ENCODE measurements around the gene SYK.

SYK gene

DNA sequence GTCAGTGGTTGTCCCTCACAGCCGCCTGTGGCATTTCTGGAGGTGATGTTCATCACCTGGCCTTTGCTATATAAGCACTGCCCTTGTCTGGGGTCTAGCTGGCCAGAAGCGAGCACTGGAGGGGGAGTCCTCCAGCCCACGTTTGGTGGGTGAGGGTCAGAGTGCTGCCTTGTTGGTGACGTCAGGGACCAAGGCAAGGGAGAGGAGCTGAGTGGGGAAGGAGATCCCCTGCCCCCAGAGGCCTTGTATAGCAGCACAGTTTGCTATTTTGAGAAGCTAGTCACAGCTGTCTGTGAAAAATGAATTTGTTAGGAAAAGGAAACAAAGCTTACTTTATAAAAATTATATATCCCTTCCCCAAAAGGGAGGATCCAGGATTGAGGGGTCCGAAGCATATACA, 49.8 kb downstream of the SYK start:
- no peak for DNase-seq (ENCODE audit: low spot score)

DNA sequence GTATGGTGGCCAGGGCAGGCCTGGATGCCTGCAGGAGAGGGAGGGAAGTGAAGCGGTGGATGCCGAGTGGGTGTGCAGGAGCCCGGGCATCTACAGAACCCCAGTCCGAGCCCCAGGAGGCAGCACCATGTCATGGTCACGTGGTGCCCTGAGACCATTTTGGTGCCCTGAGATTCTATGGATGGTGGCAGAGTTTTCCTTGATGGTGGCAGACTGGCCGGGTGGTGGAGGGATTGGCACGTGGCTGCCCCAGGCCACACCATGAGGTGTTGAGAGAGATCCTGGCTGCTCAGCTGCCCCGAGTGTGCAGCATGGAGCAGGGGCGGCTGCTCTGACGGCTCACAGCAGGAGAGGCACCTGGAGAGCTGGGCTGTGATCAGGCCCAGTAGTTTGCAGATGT, 52.3 kb downstream of the SYK start:
- DNase-seq (ENCODE audit: low spot score) = no peak

DNA sequence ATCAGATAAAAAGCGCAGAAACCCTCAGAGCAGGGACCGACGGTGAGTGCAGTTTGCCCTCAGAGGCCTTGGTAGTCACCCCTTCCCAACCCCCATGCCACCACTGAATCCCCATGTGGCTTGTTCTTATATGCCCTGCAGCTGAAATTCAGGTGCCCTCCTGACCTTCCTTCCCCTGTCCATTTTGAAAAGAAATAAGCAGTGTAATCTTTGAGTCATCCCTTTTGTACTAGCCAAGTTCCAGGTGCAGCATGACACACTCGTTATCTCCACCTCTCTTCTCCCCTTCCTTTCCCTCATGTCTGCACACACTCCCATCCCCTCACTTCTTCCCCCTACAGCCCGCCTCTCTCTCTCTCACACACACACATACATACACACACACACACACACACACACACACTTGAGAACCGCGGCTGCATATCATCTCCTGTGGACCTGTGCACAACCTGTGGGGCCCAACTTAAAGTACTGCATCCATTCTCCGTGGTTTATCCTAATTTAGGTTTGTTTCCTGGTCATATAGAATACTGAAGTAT, 53.1 kb downstream of the SYK start:
- no peak for DNase-seq (ENCODE audit: low spot score)

DNA sequence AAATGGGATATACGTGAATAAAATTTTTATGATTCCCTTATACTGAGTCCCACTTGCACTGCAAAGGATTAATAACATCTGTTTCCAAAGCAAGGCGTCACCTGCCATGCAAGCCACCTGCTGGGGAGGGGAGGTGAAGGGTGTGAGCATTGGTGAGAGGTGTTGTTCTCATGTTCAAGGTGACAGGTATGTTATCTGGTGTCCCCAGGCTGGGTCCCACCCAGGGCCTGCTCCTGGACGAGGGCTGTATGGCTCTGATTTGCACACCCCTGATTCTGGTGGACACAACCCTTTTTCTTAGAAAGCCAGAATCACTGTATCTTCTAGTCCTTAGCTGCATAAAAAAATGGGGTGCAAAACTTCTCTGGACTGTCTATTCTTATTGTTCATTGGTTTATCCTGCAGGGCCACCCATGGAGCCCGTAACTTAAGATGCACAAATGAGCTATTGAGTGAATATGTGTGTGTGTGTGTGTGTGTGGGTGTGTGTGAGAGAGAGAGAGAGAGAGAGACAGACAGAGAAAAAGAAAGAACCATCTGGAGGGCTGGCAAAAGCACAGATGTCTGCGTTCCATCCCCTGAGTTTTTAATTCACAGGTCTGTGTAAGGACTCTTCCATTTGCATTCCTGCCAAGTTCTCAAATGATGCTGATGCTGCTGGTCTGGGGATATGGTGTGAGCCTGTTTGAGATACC, 53.7 kb downstream of the SYK start:
- no peak for DNase-seq (ENCODE audit: low spot score)

DNA sequence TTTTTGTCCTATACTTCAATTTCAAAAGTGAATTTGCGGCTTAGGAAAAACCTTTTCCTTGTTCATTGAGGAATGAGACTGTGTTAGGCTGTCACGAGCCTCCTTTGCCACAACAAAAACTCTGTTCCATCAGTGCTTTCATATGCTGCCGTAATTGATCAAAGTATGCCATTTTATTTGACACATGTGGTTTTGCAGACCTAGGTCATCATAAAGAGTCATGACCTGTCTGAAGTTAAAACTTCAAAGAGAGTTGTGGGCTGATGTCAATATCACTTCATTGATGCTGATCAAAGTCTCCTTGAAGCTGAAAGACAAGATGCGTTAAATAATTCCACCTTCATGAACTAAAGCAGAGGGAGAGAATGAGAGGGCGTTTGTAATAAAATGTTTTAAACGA, 55.5 kb downstream of the SYK start:
- no peak for DNase-seq (ENCODE audit: low spot score)

DNA sequence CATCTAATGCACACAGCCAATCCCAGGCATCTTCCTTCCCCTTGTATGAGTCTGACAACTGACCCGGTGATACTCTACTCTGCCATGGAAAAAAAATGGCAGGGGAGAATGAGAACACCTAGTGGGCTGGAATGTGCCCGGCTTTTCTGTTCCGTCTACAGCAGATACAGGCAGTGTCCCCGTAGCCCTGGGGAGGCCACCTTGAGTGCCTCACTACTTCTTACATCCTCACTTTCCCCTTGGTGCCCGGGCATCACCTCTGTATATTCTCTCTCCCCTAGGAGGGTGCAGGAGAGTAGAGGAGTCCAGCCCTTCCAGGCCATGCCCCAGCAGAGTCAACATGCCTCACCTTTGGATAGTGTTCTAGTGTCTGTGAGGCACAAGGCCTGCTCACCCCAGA, 56.2 kb downstream of the SYK start:
- DNase-seq (ENCODE audit: low spot score) = no peak

DNA sequence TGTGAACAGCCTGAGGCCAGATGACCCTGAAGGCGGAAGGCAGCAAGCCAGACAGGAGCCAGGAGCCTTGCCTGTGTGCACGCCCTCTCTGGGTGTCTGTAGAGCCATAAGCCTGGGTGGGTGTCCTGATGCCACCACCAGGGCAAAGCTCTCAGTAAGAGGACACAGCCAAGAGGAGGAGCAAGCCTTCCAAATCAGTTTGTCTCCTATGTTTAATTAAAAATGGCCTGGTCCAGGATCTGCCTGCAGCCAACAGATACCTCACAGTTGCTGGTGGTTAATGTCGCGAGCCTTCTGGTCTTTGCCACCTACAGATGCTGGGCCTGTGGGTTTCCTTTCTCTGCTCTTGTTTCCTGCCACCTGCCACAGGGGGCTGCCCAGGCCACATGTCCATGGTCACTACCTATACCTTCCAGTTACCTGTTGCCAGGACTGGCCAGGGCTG, 56.9 kb downstream of the SYK start:
- no peak for DNase-seq (ENCODE audit: low spot score)

DNA sequence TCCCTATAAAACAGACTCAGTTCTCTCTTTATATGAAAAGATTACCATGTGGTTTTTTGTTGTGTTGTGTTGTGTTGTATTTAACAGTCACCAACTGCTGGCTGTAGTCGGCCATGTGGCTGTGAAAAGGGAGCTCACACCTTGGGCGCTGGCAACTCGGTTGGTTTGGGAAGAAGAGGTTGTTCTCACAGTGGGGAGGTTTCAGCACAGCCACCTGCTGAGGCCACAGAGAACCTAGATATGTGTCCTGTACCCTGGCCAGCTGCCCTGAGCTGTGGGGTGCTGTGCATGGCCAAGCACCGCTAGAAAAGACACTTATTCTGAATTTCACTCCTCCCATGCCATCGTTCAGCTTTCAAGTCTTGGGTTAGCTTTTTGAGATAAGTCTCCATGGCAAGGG, 58.8 kb downstream of the SYK start:
- no peak for DNase-seq (ENCODE audit: low spot score)

DNA sequence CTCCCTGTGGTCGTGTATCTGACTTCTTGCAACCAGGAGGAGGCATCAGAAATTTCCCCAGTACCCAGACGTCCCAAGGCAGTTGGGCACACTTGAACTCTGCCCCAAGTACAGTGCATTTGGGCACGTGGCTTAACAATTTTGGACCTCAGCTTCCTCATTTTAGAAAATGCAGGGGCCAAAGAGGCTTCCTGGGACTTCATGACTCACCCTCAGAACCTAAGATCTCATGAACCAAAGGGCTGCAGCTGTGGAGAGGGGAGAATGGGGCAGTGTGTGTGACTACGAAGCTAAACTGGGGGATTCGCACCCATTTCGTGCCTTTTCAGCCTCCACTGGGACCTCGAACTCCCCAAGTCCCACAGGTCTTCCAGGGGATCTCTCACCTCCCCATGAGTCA, 59.2 kb downstream of the SYK start:
- no peak for DNase-seq (ENCODE audit: low spot score)

DNA sequence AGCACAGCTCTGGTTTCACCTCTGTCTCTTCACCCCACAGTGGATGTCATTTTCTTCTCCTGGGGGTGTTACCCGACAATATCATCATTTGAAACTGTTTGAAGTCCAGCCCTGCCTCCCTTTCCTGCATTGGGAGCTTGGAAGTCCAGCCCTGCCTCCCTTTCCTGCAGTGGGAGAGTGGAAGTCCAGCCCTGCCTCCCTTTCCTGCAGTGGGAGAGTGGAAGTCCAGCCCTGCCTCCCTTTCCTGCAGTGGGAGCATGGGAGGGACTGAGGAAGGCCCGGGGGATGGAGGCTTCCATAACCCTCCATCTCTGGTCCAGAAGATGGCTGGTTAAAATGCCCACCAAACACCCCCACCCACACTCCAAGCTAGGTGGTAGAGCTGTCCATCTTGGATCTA, 59.8 kb downstream of the SYK start:
- DNase-seq (ENCODE audit: low spot score) = no peak

DNA sequence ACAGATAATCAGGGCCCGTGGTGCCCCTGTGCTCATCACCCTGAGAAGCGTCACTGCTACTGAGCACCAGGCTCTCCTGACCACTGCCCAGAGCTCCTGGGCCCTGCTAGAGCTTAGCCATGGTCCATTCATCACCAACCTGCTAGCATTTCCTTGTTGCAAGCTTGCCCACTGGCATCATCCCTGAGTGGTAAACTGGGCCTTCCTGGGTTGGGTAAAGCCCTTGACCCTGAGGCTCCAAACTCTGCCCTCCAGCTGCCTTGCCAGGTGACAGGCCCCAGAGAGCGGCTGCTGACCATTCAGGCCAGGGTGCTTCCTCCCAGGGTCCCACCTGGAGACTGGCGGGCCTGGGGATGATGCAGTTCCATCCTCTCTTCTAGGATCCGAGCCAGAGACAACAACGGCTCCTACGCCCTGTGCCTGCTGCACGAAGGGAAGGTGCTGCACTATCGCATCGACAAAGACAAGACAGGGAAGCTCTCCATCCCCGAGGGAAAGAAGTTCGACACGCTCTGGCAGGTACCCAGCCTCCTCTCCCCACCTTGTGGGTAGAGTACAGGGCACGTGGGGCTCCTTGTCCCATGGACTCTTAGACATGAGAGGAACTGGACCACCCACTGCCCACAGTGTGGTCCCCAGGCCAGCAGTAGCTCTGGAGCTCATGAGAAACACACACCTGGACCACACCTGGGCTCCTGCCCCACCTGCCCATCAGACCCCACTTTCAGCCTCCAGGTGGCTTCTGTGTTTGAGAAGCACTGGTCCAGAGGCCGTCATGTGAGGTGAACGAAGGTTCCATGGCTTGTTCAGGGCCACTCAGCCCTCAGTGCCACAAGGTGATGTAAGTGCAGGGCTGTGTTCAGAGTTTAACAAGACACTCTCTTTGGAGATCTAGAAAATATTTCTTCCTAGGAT, 60.5 kb downstream of the SYK start:
- DNase-seq (ENCODE audit: low spot score) = no peak

DNA sequence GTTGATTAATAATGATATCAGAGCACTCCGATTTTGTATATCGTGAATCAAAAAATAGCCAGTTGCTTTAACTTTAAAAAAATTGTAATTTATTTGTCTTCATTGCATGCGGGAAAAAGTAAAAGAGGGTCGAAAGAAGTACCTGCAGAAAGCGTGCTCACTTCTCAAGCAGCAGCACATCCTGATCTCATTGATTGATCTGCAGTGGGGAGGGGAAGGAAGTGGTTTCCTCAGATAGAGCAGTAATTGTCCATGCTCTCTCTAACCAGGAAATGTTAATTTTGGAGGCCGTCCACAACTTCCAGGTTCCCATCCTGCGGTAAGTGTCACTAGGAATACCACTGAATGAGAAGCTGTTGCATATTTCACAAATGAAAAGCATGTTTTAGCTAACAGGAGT, 63.2 kb downstream of the SYK start:
- no peak for DNase-seq (ENCODE audit: low spot score)

DNA sequence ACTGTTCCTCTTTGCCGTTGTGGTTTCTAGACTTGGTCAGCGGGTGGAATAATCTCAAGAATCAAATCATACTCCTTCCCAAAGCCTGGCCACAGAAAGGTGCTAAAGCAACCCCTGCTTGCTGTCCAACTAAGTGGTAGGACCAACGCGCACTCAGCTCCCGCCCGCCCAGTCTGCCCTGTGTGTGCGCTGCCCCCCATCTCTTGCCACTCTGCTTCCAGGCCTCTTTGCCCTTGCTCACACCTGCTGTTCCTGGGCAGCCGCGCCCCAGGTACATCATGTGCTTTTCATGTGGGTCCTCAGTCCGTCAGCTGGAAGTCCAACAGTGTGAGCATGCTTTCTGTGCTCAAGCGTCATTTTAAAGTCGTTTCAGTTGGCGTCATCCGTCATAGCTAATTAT, 65.5 kb downstream of the SYK start:
- no peak for DNase-seq (ENCODE audit: low spot score)

DNA sequence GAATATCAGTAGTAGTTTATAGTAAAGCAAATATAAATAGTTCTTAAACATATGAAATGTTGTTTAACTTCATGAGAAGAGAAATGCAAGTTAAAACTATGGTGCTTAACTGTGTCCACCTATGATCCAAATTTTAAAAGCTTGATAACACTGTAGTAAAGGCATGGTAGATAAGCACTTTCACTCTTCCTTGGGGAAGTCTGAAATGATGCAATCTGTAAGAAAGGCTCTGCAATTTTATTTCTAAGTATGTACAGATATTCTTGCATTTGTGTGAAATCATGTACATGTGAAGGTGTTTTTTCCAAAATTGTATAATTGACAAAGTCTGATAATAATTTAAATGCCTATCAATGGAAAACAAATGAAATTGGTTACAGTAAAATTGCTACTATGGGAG, 66.9 kb downstream of the SYK start:
- DNase-seq (ENCODE audit: low spot score) = no peak

DNA sequence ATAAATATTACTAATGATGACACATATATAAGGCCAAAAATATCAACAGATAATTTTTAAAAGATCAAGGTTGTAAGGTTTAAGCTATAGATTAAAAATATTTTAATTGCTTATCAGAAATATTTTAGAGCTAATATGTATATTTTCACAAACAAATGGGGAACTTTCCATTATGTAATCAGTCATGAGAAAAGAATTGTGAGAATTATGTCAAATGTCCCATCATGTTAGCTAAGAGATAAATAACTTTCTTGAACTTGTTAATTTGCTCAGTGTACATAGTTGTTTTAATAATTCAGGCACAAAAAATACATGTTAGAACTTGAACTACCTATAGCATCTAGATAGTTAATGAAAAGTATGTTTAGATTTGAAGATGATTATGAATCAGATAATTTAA, 67.7 kb downstream of the SYK start:
- no peak for DNase-seq (ENCODE audit: low spot score)

DNA sequence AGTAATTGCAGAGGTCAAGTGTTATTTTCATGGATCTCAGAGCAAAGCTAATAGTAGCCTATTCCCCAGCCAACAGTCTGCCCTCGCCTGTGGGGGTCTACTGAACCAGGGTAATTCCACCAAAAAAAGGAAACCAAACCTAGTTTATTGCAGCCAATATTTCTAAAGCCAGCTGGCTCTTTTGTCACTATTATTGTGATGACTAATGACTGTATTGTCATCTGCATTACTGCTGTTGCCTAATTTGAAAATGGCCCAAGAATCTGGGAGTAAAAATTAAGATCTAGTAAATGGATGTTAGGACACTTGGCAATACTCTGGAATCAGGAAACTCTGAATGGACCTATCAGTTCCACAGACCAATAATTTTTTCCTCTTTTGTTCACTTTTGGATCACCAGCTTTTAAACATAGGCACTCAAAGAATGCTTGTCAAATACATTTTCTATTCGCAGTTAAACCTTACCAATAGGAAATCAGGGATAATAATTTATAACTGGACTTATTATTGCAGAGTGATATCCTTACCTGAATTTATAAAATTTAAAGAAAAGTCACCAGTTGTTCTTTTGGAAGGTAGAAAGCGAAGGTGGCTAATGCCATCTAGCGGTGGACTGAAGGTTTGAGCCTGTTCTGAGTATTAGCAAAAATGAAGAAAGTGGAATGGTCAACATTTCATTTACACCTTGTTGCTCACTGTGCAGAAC, 69.2 kb downstream of the SYK start:
- peak; percentile 49 for DNase-seq (ENCODE audit: low spot score)

DNA sequence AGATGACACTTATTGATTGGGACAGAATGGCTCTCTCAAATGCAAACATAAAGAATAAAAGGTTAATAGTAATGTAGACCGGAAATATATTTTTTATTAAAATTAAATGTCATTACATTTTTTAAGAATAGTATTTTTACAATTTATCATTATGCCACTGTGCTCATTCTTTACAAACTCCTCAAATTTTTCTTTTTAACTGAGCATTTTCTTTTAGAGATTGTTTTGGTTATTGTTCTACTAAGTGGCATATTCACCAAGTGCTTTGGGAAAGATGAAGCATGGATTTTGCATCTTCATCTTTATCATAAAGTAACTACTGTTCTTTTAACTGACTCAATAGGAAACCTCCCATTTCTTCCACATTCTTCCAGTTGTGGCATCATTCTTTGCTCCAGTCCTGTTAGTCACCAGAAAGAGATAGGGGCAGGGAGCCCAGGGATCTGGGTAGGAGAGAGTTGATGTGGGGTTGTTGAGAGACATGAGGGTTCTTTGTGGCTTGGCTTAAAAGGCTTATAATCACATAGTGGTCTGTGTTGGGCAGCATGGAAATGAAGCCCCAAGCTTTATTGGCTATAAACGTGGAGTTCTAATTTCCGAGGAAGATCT, 69.8 kb downstream of the SYK start:
- no peak for DNase-seq (ENCODE audit: low spot score)

DNA sequence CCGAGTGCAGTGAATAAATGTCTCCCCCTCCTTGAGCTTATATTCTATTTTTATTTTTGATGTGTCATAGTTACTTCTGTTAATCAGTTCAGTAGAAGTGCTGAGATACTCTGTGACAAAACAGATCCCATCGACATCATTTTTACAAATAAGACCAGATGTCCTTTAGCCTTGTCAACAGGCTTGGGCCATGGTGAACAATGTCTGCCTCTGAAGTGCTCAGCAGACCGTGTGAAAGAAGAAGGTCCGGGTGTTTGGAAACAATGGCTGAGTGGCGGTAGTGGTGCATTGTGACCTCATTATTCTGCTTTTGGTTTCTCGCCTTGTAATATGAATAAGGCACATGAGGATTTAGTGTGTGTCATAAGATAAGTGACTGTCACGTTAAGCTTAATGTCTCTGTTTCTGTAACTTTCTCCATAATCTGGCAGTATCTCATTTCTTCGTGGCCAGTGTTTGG, 71.2 kb downstream of the SYK start:
- no peak for DNase-seq (ENCODE audit: low spot score)

DNA sequence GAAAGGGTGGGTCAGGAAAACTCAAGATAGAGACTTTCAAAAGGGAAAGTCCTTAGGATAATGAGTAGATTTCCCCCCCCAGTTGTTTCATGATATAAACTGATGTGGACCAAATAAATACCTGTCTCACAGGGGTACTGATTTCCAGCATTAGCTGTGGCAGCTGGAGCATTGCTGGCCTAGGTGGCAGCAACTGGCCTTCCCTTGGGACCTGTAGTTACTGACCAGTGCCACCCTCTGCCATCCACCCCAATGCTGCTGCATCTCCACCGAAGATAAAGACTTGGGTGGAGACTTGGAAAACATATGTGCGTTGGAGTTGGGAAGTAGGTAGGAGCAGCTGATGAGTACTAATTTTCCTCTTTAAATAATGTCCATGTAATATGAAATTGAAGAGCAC, 71.8 kb downstream of the SYK start:
- DNase-seq (ENCODE audit: low spot score) = no peak

DNA sequence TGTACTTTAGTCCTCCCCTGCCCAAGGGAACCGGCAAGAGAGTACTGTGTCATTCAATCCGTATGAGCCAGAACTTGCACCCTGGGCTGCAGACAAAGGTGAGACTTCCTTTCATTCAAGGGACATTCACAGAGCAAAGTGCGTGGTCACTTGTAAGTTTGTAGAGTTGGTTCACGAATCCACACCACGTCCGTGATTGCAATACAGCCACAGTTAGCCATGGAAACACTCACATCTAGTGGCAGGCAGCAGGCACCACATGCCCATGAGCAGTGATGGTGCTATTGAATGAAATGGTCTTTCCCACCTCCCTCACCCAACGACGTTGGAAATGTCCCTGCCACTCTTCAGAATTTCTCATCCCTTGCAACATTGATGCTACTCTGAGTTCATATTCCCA, 72.6 kb downstream of the SYK start:
- no peak for DNase-seq (ENCODE audit: low spot score)

DNA sequence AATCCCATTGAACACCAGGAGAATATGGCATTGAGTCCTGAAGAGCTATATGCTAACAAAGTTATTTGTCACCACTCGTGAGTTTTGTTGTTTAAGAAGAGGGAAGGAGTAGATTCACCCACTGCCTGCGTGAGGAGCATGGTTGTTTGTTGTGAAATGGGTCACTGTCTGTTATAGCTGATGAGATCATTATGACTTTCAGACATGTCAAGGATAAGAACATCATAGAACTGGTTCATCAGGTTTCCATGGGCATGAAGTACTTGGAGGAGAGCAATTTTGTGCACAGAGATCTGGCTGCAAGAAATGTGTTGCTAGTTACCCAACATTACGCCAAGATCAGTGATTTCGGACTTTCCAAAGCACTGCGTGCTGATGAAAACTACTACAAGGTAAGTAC, 76.9 kb downstream of the SYK start:
- DNase-seq (ENCODE audit: low spot score) = no peak

DNA sequence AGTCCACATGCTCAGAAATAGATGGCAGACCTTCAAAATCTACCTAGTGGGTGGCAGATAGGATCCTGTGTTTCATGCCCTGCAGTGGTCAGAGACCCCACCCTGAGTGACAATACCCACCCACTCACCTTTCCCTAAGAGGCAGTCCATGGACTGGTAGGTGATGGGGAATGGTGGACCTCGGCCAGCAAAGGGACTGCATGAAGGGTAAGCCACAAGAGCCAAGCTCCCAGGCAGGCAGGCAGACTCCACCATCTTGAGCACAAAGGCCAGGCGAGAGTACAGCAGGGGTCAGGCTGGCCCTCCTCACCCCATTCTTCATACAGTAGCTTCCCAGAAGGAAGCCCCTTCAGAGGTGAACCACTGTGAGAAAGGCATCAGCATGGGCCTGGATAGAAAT, 78.4 kb downstream of the SYK start:
- no peak for DNase-seq (ENCODE audit: low spot score)
